ENCODE measurements around the gene REC8.

DNA sequence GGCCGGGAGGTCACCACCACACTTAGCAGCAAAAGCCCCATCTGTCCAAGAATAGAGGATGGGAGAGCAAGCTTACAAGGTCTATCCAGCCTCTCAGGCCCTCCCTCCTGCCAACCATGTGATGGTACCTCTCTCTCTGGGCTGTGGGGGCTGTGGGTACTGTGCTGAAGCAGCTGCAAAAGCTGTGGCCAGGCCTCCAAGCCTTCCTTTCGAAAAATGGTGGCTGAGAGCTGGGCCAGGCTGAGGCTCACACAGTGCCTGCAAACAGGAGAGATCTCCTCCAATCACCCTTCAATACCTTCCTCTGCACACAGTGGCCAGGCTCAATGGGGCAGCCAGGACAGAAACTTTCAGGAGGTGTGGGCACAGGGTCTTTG, 15.6 kb downstream of the REC8 start:
- TF ChIP-seq POLR2A (IDR thresholded peaks at IDR 0.05), result no peak
- TF ChIP-seq, protein P1, sequence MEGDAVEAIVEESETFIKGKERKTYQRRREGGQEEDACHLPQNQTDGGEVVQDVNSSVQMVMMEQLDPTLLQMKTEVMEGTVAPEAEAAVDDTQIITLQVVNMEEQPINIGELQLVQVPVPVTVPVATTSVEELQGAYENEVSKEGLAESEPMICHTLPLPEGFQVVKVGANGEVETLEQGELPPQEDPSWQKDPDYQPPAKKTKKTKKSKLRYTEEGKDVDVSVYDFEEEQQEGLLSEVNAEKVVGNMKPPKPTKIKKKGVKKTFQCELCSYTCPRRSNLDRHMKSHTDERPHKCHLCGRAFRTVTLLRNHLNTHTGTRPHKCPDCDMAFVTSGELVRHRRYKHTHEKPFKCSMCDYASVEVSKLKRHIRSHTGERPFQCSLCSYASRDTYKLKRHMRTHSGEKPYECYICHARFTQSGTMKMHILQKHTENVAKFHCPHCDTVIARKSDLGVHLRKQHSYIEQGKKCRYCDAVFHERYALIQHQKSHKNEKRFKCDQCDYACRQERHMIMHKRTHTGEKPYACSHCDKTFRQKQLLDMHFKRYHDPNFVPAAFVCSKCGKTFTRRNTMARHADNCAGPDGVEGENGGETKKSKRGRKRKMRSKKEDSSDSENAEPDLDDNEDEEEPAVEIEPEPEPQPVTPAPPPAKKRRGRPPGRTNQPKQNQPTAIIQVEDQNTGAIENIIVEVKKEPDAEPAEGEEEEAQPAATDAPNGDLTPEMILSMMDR (IDR thresholded peaks at IDR 0.05), result no peak
- no peak for TF ChIP-seq EP300 (IDR thresholded peaks at IDR 0.05)

Data from tibial nerve (tissue), 4 donors.